Prostate gland (tissue), 2 donors: ENCODE data around the gene IGIP.

Experiments used
- CTCF ChIP-seq, 4 experiments: fragments of 200-600 bp in 2 of 4; fragments of 450-650 bp in 2 of 4; sonication (generic) in 2 of 4; IDR thresholded peaks; 1 replicate in 3 of 4; 2 replicates in 1 of 4; pipeline ENCODE4 v1.5.1; 2016 to 2019; ENCODE audit warnings: antibody characterized with exemption in 4 of 4, mild to moderate bottlenecking in 2 of 4, moderate library complexity in 2 of 4
- POLR2A ChIP-seq: fragments of 450-650 bp; IDR thresholded peaks from one replicate; pipeline ENCODE4 v1.6.1; 2016; ENCODE audit warnings: antibody characterized with exemption, mild to moderate bottlenecking

DNA sequence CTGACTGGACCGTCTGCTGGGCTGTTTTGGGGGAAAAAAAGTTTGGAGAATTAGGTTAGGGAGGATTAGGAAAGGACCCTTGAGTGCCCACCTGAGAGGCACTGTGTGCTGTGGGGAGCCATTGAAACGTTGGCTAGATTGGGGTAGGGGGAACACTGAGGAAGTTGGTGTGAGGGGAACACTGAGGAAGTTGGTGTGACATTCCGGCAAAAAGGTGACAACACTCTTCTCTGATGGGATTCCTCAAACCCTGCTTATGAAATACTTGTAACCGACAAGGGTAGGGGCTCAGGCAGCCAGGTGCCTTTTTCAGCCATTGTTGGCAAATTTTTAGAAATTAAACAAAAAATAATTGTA lies 50.3 kb downstream of the IGIP start:
- TF ChIP-seq CTCF (IDR thresholded peaks at IDR 0.05) (no peak), POLR2A (no peak)
